GM18951 (cell line): ENCODE measurements around the gene CDC14A.

ENCODE experiments used
- POLR2A ChIP-seq: IDR thresholded peaks from 4 replicates; pipeline ENCODE4 v1.6.1; 2011; ENCODE audit warnings: mild to moderate bottlenecking; ENCODE audit not compliant: insufficient read length, insufficient read depth; ENCODE audit errors: extremely low read depth
- in situ Hi-C: fragments of 300-500 bp; cut with MboI; formaldehyde crosslinking; loops from one replicate; pipeline ENCODE4 v1.12.0; 2022; ENCODE audit warnings: low sequenced_read_pairs, mixed read lengths, inconsistent platforms; ENCODE audit not compliant: unreplicated experiment

Gene CDC14A

DNA sequence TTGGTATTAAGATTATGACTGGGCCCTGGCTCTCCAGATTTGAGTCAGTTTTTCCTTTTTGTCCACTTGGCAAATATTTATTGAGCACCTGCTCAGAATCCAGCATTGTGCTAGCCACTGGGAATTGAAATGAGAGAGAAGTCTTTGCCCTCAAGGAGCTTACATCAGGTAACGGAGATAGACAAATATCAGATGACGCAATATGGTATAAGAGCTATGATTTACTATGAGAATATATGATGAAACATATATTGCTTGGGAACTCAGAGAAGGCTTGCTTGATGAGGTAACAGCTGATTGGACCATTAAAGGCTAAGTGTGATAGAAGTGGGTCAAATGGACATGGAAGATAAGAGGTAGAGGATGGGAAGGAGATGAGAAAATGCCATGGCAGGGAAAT lies 144.6 kb downstream of the CDC14A start:
- TF ChIP-seq POLR2A, result no peak
- in situ Hi-C loops, result no loop called here

DNA sequence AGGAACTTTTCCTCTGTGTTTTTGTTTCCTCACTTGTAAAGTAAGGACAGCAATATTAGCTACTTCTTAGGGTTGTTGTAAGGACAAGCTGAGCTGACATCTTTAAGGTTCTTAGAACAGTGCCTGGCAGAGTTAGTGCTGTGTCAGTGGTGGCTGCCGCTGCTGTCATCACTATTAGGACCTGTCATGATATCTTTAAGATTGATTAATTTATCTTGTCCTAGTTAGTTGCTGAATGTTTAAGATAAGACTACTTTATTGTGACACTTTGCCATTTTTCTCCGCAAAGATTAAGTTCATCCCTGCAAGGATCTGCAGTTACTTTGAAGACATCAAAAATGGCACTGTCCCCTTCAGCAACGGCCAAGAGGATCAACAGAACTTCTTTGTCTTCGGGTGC lies 145.5 kb downstream of the CDC14A start:
- in situ Hi-C loops, result no loop called here

DNA sequence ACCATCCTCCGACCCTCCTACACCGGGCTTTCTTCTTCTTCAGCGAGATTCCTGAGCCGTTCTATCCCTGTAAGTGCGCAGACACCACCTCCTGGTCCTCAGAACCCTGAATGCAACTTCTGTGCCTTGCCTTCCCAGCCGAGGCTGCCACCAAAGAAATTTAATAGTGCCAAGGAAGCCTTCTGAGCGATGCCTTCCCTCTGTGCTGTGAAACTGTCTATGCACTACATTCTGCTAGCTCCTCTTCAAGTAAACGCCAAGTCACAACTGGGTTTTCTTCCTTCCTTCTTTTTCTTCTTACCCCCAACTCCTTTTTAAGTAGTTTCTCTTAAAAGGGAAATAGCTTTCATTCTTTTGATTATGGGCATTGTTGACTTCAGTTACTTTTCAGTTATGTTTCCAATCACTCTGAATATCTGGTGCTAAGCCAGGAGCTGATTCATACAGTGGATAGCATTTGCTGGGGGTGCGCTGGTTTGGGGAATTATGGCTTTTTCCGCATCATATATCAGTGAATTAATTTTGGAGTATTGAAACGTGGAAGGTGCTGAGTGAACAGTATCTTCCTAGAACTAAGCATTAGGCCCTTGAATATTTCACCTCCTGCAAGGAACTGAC lies 147.0 kb downstream of the CDC14A start:
- in situ Hi-C loops, result no loop called here
- no peak for TF ChIP-seq POLR2A

More for the DNA sequence above, 145.5 kb downstream of the CDC14A start:
- no peak for TF ChIP-seq POLR2A

DNA sequence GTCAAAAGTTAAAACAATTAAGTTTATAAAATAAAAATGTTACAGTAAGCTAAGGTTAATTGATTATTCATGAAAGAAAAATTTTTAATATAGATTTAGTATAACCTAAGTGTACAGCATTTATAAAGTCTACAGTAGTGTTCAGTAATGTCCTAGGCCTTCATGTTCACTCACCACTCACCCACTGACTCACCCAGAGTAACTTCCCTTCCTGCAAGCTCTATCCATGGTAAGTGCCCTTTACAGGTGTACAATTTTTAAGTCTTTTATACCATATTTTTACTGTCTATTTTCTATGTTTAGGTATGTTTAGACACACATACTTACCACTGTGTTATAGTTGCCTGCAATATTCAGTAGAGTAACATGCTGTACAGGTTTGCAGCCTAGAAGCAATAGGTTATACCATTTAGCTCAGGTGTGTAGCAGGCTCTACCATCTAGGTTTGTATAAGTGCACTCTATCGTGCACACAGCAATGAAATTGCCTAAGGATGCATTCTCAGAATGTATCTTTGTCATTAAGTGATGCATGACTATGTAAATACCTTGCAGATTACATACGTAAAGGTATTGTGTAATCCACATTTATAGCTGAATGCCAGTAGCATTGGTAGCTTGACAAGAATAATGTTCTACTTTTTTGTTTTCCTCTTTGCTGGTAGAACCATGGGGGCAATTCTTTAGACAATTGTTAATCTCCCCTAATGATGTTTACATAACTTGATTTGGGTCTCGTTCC lies 149.9 kb downstream of the CDC14A start:
- TF ChIP-seq POLR2A, result no peak
- in situ Hi-C loops, result no loop called here

DNA sequence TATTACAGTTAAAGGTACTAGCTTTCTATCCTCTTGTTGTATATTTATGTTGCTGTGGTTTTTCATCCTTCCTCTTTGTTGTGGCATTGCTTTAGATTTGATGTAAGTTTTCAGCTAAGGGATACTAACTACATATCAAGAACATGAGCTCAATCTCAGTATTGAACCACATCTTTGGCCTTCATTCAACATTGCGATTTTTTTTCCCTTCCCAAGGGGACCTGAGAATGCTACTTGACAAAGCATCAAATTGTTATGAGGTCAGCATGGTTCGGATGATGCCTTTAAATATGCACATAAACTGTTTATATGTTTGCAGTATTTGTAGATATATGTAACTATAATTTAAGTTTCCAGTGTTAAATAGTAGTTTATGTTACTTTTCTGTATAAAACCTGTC lies 153.9 kb downstream of the CDC14A start:
- TF ChIP-seq POLR2A, result no peak
- in situ Hi-C loops, result no loop called here

DNA sequence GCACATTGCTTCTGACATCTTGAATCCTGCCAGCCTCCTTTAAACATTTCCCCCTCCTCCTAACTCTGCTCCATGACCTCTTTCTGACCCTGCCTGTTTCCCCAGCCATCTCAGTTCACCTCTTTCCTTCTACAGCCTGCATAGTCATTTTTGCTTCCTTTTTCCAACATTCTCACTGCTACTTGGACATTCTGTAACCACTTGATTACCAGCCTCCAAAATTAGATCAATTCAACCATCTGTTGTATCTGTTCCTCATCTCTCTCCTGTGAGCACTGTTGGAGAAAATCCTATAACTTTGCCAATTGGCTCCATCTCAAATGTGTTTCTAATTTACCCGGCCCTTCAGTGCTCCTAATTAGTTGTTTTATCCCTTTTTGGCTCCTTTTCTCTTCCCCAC lies 158.1 kb downstream of the CDC14A start:
- in situ Hi-C loops, result no loop called here
- TF ChIP-seq POLR2A, result no peak

DNA sequence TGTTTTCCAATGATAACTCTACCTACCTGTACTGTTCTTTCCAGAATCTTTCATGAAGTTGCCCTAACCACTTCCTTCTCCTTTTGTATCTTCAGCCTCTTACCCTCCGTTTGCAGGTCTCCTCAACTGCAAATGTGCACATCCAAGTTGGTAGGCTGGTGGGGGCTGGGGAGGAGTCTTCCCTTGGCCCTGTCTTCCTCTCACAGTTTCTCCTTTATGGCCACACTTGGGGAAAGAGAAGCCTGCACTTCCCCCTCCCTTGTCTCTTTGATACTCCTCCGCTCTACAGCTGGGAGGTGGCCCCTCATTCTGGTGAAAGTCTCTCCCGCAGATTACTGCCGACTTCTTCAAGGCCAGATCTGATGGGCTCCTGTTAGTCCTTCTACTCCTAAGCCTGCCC lies 158.8 kb downstream of the CDC14A start:
- no peak for TF ChIP-seq POLR2A
- in situ Hi-C loops, result no loop called here

DNA sequence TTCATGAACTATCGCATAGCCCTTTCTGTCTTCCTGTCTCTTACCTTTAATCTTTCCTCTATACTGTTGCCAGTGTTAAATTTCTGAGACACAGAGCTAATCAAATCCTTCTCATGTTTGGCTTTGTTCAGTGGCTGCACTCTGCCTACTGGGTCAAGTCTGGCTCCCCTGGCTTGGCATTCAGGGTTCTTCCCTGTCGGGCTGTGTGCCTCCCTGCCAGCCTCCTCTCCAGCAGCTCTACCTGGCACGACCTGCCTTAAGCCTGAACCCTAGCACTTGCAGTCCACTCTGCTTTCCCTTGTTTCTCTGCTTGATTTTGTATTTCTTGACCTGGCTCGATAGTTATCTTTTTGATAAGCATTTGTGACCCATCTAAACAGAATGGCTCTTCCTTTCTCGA lies 159.5 kb downstream of the CDC14A start:
- no peak for TF ChIP-seq POLR2A
- in situ Hi-C loops, result no loop called here

DNA sequence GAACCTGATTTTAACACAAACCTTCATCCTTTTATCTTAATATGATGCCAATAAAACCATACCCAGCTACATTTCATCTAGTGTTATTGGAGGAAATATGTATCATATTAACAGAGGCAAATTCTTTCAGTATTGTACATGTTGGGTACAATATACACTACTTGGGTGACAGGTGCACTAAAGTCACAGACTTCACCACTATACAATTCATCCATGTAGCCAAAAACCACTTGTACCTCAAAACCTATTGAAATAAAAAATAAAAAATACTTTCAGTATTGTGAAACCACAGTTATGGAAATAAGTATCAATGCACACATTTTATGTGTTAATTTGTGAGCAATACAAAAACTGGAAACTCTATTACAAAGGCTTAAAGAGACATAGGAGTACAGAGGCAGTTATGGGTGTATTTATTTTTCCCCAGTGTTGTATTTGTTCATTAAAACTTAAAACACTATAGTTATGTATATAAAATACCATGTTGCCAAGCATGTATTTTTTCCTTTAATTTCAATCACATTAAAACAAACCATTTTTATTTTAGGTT lies 160.6 kb downstream of the CDC14A start:
- no peak for TF ChIP-seq POLR2A
- in situ Hi-C loops, result no loop called here

DNA sequence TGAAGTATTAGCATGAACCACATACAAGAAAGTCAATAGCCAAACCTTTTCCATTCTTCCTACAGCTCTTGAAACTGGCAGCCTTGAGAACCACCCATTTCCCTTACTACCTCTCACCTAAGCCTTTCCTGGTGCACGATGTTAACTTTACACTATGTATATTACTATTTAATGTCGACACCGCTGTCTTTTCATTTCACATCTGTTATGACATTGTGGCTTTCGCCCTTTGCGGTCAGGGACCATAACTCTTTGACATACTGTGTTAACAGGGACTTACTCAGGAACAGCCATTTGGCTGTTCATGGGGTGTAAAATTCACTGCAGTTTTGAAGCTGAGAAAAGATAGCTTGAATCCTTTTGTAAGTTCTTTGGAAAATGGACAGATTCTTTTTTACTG lies 164.6 kb downstream of the CDC14A start:
- in situ Hi-C loops, result no loop called here
- TF ChIP-seq POLR2A, result no peak

DNA sequence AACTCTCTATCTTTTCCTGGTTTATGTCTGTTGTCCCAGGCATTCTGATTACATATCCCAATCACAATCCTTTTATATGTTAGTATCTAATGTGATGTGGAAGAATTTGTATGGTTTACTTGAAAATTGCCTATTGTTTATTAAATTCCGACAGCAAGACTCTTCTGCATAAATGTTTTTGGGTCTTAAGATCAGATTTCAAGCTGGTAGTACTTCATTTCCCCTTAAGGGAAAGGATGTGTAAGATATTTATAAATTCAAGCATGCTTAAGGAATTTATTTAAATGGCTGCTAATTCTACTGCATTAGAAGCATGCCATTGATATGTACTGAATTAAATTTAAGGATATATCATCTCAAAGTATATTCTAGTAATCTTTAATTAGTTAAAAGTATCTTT lies 165.2 kb downstream of the CDC14A start:
- TF ChIP-seq POLR2A, result no peak

DNA sequence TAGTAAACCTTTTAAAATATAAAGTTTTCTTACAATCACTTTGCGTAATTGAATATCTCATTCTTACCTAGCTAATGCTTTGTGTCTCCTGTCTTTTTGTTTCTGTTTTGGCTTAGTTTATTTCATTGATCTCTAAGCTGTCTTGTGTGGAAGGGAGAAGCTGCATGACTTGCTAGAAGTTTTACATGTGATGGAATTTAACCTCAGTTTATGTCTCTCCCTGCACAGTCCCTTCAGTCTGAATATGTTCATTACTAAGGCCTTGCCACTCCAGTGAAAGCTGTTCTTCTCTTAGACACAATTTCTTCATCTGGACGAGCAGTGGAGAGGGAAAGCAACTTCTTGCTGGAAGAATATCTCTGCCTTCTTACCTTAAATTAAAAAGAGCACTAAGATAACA lies 165.7 kb downstream of the CDC14A start:
- in situ Hi-C loops, result no loop called here
- no peak for TF ChIP-seq POLR2A

More for the DNA sequence above, 165.2 kb downstream of the CDC14A start:
- in situ Hi-C loops, result no loop called here

DNA sequence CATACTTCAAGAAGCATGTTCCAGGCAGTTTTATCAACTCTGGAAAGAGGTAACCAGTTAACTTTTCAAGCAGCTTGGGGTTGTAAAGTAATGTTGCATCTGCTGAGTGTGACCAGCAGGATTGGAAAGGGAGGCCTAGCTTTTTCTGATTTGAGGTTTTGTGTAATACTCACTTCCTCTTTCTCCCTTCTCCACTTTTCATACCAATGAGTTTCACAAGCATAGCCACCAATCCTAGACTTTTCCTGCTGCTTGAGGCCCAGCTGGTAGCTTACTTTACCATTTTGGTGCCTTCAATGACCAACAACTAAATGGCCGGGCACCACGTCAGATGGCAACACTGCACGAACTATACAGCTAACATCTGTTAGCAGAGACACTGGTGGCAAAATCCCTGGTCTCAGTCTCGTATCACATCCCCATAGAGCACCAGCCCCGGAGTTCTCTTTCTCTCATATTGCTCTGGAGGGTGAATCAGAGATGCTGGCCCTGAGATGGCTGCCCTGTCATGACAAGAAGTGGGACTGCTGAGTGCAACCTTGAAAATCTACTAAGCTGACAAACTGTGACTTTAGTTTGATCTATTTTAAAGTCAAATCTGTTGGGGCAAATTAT lies 170.8 kb downstream of the CDC14A start:
- in situ Hi-C loops, result no loop called here
- no peak for TF ChIP-seq POLR2A

DNA sequence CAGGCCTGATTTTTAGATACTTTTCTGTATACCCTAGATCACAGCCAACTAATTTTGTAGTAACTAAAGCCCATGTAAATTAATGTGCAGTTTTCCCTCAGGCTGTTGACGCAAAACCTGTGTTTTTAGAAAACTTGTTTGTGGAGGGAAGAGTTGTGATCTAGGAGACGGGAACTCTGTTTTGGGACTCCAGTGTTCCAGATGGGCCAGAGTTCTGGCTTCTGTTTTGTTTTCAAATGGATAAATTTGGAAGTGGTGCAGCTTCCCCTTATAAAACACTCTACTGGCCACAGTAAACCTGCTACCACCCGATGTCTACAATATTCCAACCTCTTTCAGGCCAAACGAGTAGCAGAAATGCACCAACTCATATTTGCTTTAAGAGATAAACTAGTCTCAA lies 172.0 kb downstream of the CDC14A start:
- in situ Hi-C loops, result no loop called here
- TF ChIP-seq POLR2A, result no peak
